MCF 10A (cell line): Measurements from ENCODE around the gene DDX21. TPM values are rescaled to one million over a fixed set of nuclear protein-coding genes. Genes with fewer than 3 reads are reported as not detected.

Source experiments
- BruUV-seq: library from RNA; stranded (reverse); fragments of 400-500 nt; replicated peaks from 2 replicates; lab custom pipeline; 2021; lab: Mats Ljungman, UMichigan
- CTCF ChIA-PET: fragments of 300-600 bp; sonication (Branson Sonifier 250); formaldehyde crosslinking; extraction: SDS; loops from one replicate; lab custom pipeline; 2021; ENCODE audit warnings: antibody characterized with exemption, inconsistent platforms; lab: Yijun Ruan, JAX
- POLR2A ChIA-PET: fragments of 300-600, 350-650 bp; sonication (Branson Sonifier 250); formaldehyde crosslinking; extraction: SDS; loops from one replicate; lab custom pipeline; 2020; ENCODE audit warnings: antibody characterized with exemption, inconsistent platforms; lab: Yijun Ruan, JAX
- DNase-seq: peaks from one replicate; pipeline ENCODE4 v3.0.0-alpha.2; 2018; ENCODE audit not compliant: unreplicated experiment
- H3K27ac Mint-ChIP-seq: one replicate; pipeline ENCODE4 v1.8.0; 2022; ENCODE audit warnings: mild to moderate bottlenecking, low read depth, mixed read lengths; ENCODE audit not compliant: unreplicated experiment
- H3K27me3 Mint-ChIP-seq: one replicate; pipeline ENCODE4 v1.8.0; 2022; ENCODE audit warnings: mixed read lengths; ENCODE audit not compliant: insufficient read depth, unreplicated experiment
- H3K36me3 Mint-ChIP-seq: one replicate; pipeline ENCODE4 v1.8.0; 2022; ENCODE audit warnings: mild to moderate bottlenecking, moderate library complexity, mixed read lengths; ENCODE audit not compliant: insufficient read depth, unreplicated experiment
- H3K4me1 Mint-ChIP-seq: one replicate; pipeline ENCODE4 v1.8.0; 2022; ENCODE audit warnings: mixed read lengths; ENCODE audit not compliant: insufficient read depth, unreplicated experiment
- H3K4me3 Mint-ChIP-seq: one replicate; pipeline ENCODE4 v1.8.0; 2022; ENCODE audit warnings: mild to moderate bottlenecking, moderate library complexity, mixed read lengths; ENCODE audit not compliant: unreplicated experiment
- H3K9me3 Mint-ChIP-seq: one replicate; pipeline ENCODE4 v1.8.0; 2022; ENCODE audit warnings: mixed read lengths; ENCODE audit not compliant: unreplicated experiment
- intact Hi-C: fragments of 100-400 bp; cut with micrococcal nuclease; formaldehyde crosslinking; loops from 2 replicates; pipeline ENCODE4 v1.14.1; 2022
- total RNA-seq: library from RNA; stranded (reverse); gene quantifications from 2 replicates; pipeline ENCODE4 v1.2.3, GENCODE V29; 2022
- TF ChIP-seq, protein P1 (sequence below): fragments of 200-600 bp; IDR thresholded peaks from one replicate; pipeline ENCODE4 v1.8.0; 2022; ENCODE audit warnings: antibody characterized with exemption, mild to moderate bottlenecking; ENCODE audit not compliant: unreplicated experiment

The DDX21 gene
- total RNA-seq, 1 experiment from 2014 or later, result 216 TPM

DNA sequence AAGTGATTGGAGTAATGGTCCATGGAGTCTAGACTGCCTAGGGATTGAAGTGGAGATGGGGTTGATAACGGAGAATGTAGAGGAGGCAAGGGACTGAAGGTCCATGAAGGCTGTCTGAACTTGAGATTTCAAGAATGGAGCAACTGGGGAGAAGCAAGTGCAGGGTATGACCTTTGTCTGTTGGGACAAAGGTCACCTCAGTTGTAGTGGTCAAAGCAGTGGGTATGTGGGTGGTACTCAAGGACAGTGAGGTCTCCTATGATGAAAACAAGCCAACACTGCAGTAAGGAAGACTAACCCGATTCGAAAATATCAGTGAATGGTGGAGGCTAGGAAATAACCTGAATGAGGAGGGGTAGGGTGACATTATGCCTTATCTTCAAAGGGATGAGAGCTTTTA lies 5.4 kb upstream of the DDX21 start:
- TF ChIP-seq, protein P1, sequence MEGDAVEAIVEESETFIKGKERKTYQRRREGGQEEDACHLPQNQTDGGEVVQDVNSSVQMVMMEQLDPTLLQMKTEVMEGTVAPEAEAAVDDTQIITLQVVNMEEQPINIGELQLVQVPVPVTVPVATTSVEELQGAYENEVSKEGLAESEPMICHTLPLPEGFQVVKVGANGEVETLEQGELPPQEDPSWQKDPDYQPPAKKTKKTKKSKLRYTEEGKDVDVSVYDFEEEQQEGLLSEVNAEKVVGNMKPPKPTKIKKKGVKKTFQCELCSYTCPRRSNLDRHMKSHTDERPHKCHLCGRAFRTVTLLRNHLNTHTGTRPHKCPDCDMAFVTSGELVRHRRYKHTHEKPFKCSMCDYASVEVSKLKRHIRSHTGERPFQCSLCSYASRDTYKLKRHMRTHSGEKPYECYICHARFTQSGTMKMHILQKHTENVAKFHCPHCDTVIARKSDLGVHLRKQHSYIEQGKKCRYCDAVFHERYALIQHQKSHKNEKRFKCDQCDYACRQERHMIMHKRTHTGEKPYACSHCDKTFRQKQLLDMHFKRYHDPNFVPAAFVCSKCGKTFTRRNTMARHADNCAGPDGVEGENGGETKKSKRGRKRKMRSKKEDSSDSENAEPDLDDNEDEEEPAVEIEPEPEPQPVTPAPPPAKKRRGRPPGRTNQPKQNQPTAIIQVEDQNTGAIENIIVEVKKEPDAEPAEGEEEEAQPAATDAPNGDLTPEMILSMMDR, result no peak
- no peak for DNase-seq
- CTCF ChIA-PET, result no interaction called here
- H3K4me1 Mint-ChIP-seq, result no peaks in the 10 kb centered on the region
- POLR2A ChIA-PET, result no interaction called here
- no peaks in the 10 kb centered on the region for H3K9me3 Mint-ChIP-seq
- no TSS peak for BruUV-seq
- H3K36me3 Mint-ChIP-seq, result peaks cover 4% of the 10 kb centered on the region
- H3K4me3 Mint-ChIP-seq, result no peak overlapping the region
- H3K27me3 Mint-ChIP-seq, result no peaks in the 10 kb centered on the region
- intact Hi-C loops, result no loop called here
- H3K27ac Mint-ChIP-seq, result no peak overlapping the region

DNA sequence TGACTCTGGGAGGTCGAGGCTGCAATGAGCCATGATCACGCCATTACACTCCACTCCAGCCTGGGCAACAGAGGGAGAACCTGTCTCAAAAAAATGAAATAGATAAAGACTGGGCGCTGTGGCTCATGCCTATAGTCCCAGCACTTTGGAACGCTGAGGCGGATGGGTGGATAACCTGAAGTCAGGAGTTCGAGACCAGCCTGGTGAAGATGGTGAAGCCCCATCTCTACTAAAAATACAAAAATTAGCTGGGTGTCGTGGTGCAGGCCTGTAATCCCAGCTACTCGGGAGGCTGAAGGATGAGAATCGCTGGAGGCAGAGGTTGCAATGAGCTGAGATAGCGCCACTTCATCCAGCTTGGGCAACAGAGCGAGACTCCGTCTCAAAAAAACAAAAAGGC lies 1.1 kb upstream of the DDX21 start:
- POLR2A ChIA-PET, result interaction anchor here (0.7 to 4.9 kb wide), 13 partner anchors 8 to 622 kb away, joined by 3 to 38 read pairs (median 5); partner anchors contain the start of genes CCAR1, DDX50, HNRNPH3 and KIFBP
- Mint-ChIP-seq H3K4me1 (peaks cover 5% of the 10 kb centered on the region), H3K27me3 (no peaks in the 10 kb centered on the region), H3K36me3 (peaks cover 33% of the 10 kb centered on the region), H3K27ac (peak overlapping the region; percentile 100), H3K4me3 (peak overlapping the region; percentile 100), H3K9me3 (no peaks in the 10 kb centered on the region)
- BruUV-seq, result no TSS peak
- DNase-seq, result no peak
- TF ChIP-seq, protein P1, result no peak
- intact Hi-C loops, result loop anchor here (1.0 kb wide), 1 partner anchor 138 kb away; no protein-coding TSS in a partner anchor
- CTCF ChIA-PET, result interaction anchor here (0.6 to 2.1 kb wide), 8 partner anchors 13 to 1341 kb away, joined by 3 to 12 read pairs (median 5); no protein-coding TSS in a partner anchor

DNA sequence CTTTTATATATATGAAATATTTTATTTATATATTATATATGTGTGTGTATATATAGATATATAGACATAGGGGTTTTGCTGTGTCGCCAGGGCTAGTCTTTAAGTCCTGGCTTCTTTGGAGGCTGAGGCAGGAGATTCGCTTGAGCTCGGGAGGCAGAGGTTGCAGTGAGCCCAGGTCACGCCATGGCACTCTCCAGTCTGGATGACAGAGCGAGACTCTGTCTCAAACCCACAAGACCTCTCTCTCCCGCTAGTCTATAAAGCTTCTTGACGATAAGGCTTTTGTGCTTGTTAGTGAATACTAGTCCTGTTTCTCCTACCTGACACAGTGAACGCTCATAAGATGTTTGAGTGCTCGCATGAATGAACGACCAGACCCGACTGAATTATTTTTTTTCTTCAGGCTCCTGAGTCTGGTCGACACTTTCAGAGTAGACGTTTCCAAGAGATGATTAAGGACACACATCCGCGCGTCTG lies 577 bp upstream of the DDX21 start:
- Mint-ChIP-seq H3K9me3 (no peaks in the 10 kb centered on the region), H3K27me3 (no peaks in the 10 kb centered on the region), H3K4me1 (peaks cover 8% of the 10 kb centered on the region), H3K27ac (peak overlapping the region; percentile 100), H3K36me3 (peaks cover 38% of the 10 kb centered on the region), H3K4me3 (peak overlapping the region; percentile 100)
- CTCF ChIA-PET, result interaction anchor here (0.7 to 2.1 kb wide), 9 partner anchors 9 to 231 kb away, joined by 3 to 12 read pairs (median 6); no protein-coding TSS in a partner anchor
- intact Hi-C loops, result loop anchor here (1.0 kb wide), 1 partner anchor 138 kb away; no protein-coding TSS in a partner anchor
- DNase-seq, result no peak
- POLR2A ChIA-PET, result interaction anchor here (0.6 to 4.9 kb wide), 24 partner anchors 8 to 623 kb away, joined by 3 to 38 read pairs (median 5); partner anchors contain the start of genes CCAR1, DDX50, HNRNPH3 and KIFBP
- TF ChIP-seq, protein P1, result no peak
- BruUV-seq, result no TSS peak

DNA sequence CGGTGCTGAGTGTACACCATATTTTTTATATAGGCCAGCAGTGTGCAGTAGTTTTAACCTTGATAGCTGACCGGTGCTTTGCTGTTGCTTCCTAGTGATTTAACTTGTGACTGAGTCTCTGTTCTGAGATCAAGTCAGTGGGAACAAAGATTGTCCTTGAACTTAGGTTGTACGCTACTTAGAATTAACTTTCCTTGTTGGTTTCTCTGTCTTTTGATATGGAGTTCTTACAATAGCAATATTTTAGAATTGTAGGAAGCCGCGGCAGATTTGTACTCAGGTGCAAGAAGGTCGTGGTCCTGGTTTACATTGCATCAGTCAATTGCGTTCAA lies 1.3 kb downstream of the DDX21 start:
- H3K4me3 Mint-ChIP-seq, result peak overlapping the region; percentile 100
- ChIA-PET CTCF (interaction anchor here (0.6 kb wide), 1 partner anchor 16 kb away, joined by 3 read pairs; no protein-coding TSS in a partner anchor), POLR2A (interaction anchor here (0.5 to 4.9 kb wide), 15 partner anchors 8 to 1189 kb away, joined by 3 to 38 read pairs (median 4); partner anchors contain the start of genes DDX50, HNRNPH3, KIFBP and PBLD)
- H3K4me1 Mint-ChIP-seq, result peaks cover 8% of the 10 kb centered on the region
- DNase-seq, result no peak
- intact Hi-C loops, result no loop called here
- no TSS peak for BruUV-seq
- no peaks in the 10 kb centered on the region for H3K27me3 Mint-ChIP-seq
- H3K9me3 Mint-ChIP-seq, result no peaks in the 10 kb centered on the region
- TF ChIP-seq, protein P1, result no peak
- peak overlapping the region; percentile 100 for H3K27ac Mint-ChIP-seq
- H3K36me3 Mint-ChIP-seq, result peaks cover 56% of the 10 kb centered on the region
